K562 (cell line): Measurements from ENCODE around the gene TNPO3.

ENCODE experiments used
- CEBPB ChIP-seq: fragments of 450-650 bp; IDR thresholded peaks from 2 replicates; pipeline ENCODE4 v1.6.1; 2016; ENCODE audit warnings: missing genetic modification characterization, missing compliant biosample characterization
- FOXA1 ChIP-seq: fragments of 450-650 bp; IDR thresholded peaks from 2 replicates; pipeline ENCODE4 v1.6.1; 2016; ENCODE audit warnings: mild to moderate bottlenecking, borderline replicate concordance
- RCOR1 ChIP-seq, 2 experiments: IDR thresholded peaks; 2 replicates each; pipeline ENCODE4 v1.6.1; 2012; ENCODE audit warnings: low read depth in 2 of 2, low read length in 2 of 2, borderline replicate concordance in 1 of 2, improper control_type of control experiment in 1 of 2
- STAG1 ChIP-seq: sonication (generic); formaldehyde crosslinking; IDR thresholded peaks from 2 replicates; pipeline ENCODE4 v1.5.0; 2020; ENCODE audit warnings: missing genetic modification reagents, borderline replicate concordance
- TF ChIP-seq, protein P1 (sequence below): sonication (generic); formaldehyde crosslinking; IDR thresholded peaks from 2 replicates; pipeline ENCODE4 v1.8.0; 2022; ENCODE audit warnings: mild to moderate bottlenecking, low read depth, missing genetic modification reagents

DNA sequence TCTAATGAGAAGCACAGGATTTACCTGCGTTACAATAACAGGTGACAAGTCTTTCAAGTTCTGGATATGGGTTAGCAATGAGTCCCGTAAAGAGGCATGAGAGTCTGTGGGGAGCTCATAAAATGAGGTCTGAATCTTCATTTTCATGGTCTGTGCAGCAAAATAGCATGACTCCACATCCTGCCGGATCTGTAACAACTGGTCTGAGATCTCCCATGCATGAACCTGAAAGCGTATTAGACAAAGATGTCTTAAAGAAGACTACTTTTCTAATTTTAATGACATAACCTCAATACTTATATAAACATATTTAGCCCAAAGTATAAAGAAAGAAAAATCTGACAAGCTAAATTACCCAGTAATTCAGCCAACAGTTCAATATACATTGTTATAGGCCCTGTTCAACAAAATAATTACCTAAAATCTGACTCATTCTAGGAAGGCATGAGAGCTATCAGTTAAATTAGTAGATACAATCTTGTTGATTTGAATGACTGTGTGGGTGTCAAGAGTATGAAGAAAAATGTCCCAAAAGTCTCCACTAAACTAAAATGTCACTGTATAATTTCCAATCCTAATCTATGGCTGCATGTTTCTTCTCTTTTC lies 36.9 kb downstream of the TNPO3 start:
- TF ChIP-seq FOXA1 (no peak), CEBPB (tag) (no peak), STAG1 (no peak), RCOR1 (IDR thresholded peaks at IDR 0.05; ENCODE audit: borderline replicate concordance in 1 of 2, low read depth in 2 of 2, low read length in 2 of 2) (no peak)
- TF ChIP-seq, protein P1, sequence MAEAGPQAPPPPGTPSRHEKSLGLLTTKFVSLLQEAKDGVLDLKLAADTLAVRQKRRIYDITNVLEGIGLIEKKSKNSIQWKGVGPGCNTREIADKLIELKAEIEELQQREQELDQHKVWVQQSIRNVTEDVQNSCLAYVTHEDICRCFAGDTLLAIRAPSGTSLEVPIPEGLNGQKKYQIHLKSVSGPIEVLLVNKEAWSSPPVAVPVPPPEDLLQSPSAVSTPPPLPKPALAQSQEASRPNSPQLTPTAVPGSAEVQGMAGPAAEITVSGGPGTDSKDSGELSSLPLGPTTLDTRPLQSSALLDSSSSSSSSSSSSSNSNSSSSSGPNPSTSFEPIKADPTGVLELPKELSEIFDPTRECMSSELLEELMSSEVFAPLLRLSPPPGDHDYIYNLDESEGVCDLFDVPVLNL (CRISPR knock-in tag): no peak
